HG02840 (cell line): Measurements from ENCODE around the gene INPP4B.

Source experiments
- ATAC-seq: cut with Tn5 transposase; IDR thresholded peaks from one replicate; pipeline ENCODE4 v1.9.1; 2021; ENCODE audit warnings: mild to moderate bottlenecking, moderate library complexity, moderate number of reproducible peaks; ENCODE audit not compliant: unreplicated experiment, low FRiP score

INPP4B gene

GRCh38 chr4:142361981-142362380, 484.1 kb downstream of the INPP4B start:
- no peak for ATAC-seq

GRCh38 chr4:142360657-142361056, 485.4 kb downstream of the INPP4B start:
- ATAC-seq = no peak

GRCh38 chr4:142358656-142359055, 487.4 kb downstream of the INPP4B start:
- ATAC-seq = no peak

GRCh38 chr4:142356801-142357200, 489.3 kb downstream of the INPP4B start:
- ATAC-seq = no peak

GRCh38 chr4:142356118-142356759, 489.9 kb downstream of the INPP4B start:
- ATAC-seq = no peak

- no peak for ATAC-seq
These were observed 490.6 kb downstream of the INPP4B start for GRCh38 chr4:142355421-142355930.

- no peak for ATAC-seq
These were observed 491.2 kb downstream of the INPP4B start for GRCh38 chr4:142354794-142355420.

GRCh38 chr4:142354041-142354440, 492.1 kb downstream of the INPP4B start:
- no peak for ATAC-seq

GRCh38 chr4:142353149-142353738, 492.9 kb downstream of the INPP4B start:
- no peak for ATAC-seq

- ATAC-seq = no peak
These were observed 493.4 kb downstream of the INPP4B start for GRCh38 chr4:142352712-142353111.

- no peak for ATAC-seq
These were observed 494.1 kb downstream of the INPP4B start for GRCh38 chr4:142351958-142352357.

- no peak for ATAC-seq
These were observed 495.2 kb downstream of the INPP4B start for GRCh38 chr4:142350871-142351270.

- ATAC-seq = no peak
These were observed 497.5 kb downstream of the INPP4B start for GRCh38 chr4:142348613-142349021.

- no peak for ATAC-seq
These were observed 498.9 kb downstream of the INPP4B start for GRCh38 chr4:142347241-142347640.

- no peak for ATAC-seq
These were observed 500.2 kb downstream of the INPP4B start for GRCh38 chr4:142345924-142346323.

GRCh38 chr4:142341268-142341667, 504.8 kb downstream of the INPP4B start:
- ATAC-seq = no peak

- no peak for ATAC-seq
These were observed 507.0 kb downstream of the INPP4B start for GRCh38 chr4:142339053-142339452.

- no peak for ATAC-seq
These were observed 509.7 kb downstream of the INPP4B start for GRCh38 chr4:142336251-142336934.

GRCh38 chr4:142334931-142335330, 511.2 kb downstream of the INPP4B start:
- ATAC-seq = no peak

GRCh38 chr4:142331646-142332045, 514.5 kb downstream of the INPP4B start:
- no peak for ATAC-seq

GRCh38 chr4:142331132-142331531, 515.0 kb downstream of the INPP4B start:
- no peak for ATAC-seq
